ENCODE results near the gene IGF2BP3. TPM values are rescaled to one million over a fixed set of nuclear protein-coding genes. Genes with fewer than 3 reads are reported as not detected.

The IGF2BP3 gene
- total and polyA plus RNA-seq, 7 experiments from 2014 or later: 0.13 to 1.8 (median 0.80) TPM; not detected in 1

- Histone ChIP-seq H3K27ac (ENCODE audit: low read depth, low read length) (no peak overlapping the region), H3K27me3 (ENCODE audit: control insufficient read depth in 2 of 2, insufficient read depth in 2 of 2, low read length in 2 of 2) (no peaks in the 10 kb centered on the region), H3K4me1 (ENCODE audit: control insufficient read depth in 2 of 2, insufficient read depth in 2 of 2, low read length in 2 of 2) (no peaks in the 10 kb centered on the region), H3K36me3 (ENCODE audit: control insufficient read depth in 2 of 3, insufficient read depth in 3 of 3, low read length in 3 of 3) (no peaks in the 10 kb centered on the region), H3K9me3 (ENCODE audit: control insufficient read depth in 2 of 3, low read length in 3 of 3) (no peaks in the 10 kb centered on the region), H3K4me3 (ENCODE audit: low read length) (no peak overlapping the region)
- DNase-seq: no peak
- ChIA-PET CTCF (no interaction called here), POLR2A (no interaction called here)
- Mint-ChIP-seq H3K9me3 (peaks cover 0 to 5% (median 0%) of the 10 kb centered on the region in 11 donors), H3K4me3 (no peak overlapping the region), H3K36me3 (no peaks in the 10 kb centered on the region), H3K27ac (no peak overlapping the region), H3K27me3 (peaks cover 0 to 4% (median 0%) of the 10 kb centered on the region in 5 donors), H3K4me1 (no peaks in the 10 kb centered on the region)
- intact Hi-C loops (cut with micrococcal nuclease): no loop called here
- no peak for ATAC-seq
These were observed 75.7 kb downstream of the IGF2BP3 start for GRCh38 chr7:23394488-23395171.

- no peak overlapping the region for H3K27ac Mint-ChIP-seq
- no peaks in the 10 kb centered on the region for H3K36me3 Mint-ChIP-seq
These were observed 76.7 kb downstream of the IGF2BP3 start for GRCh38 chr7:23393636-23394035.

GRCh38 chr7:23389701-23390100 lies 80.6 kb downstream of the IGF2BP3 start:
- Mint-ChIP-seq H3K36me3 (no peaks in the 10 kb centered on the region), H3K27me3 (peaks cover 0 to 15% (median 0%) of the 10 kb centered on the region in 5 donors), H3K27ac (no peak overlapping the region), H3K4me3 (no peak overlapping the region), H3K9me3 (peaks cover 0 to 1% (median 0%) of the 10 kb centered on the region in 11 donors), H3K4me1 (peaks cover 0 to 4% (median 0%) of the 10 kb centered on the region in 7 donors)
- Histone ChIP-seq H3K27me3 (ENCODE audit: control insufficient read depth in 2 of 2, insufficient read depth in 2 of 2, low read length in 2 of 2) (no peaks in the 10 kb centered on the region), H3K4me1 (ENCODE audit: control insufficient read depth in 2 of 2, insufficient read depth in 2 of 2, low read length in 2 of 2) (no peaks in the 10 kb centered on the region), H3K36me3 (ENCODE audit: control insufficient read depth in 2 of 3, insufficient read depth in 3 of 3, low read length in 3 of 3) (no peaks in the 10 kb centered on the region), H3K4me3 (ENCODE audit: low read length) (no peak overlapping the region), H3K9me3 (ENCODE audit: control insufficient read depth in 2 of 3, low read length in 3 of 3) (no peaks in the 10 kb centered on the region), H3K27ac (ENCODE audit: low read depth, low read length) (no peak overlapping the region)
- ChIA-PET CTCF (interaction anchor here (0.6 kb wide), 1 partner anchor 25 kb away, joined by 3 read pairs; no protein-coding TSS in a partner anchor), POLR2A (no interaction called here)
- no peak for ATAC-seq
- intact Hi-C loops (cut with micrococcal nuclease): no loop called here
- no peak for DNase-seq

More at GRCh38 chr7:23393636-23394035, 76.7 kb downstream of the IGF2BP3 start:
- ChIA-PET CTCF (no interaction called here), POLR2A (no interaction called here)
- no peaks in the 10 kb centered on the region for H3K4me1 ChIP-seq (ENCODE audit: control insufficient read depth in 2 of 2, insufficient read depth in 2 of 2, low read length in 2 of 2)
- intact Hi-C loops (cut with micrococcal nuclease): no loop called here
- no peaks in the 10 kb centered on the region for H3K36me3 ChIP-seq (ENCODE audit: control insufficient read depth in 2 of 3, insufficient read depth in 3 of 3, low read length in 3 of 3)
- no peaks in the 10 kb centered on the region for H3K27me3 ChIP-seq (ENCODE audit: control insufficient read depth in 2 of 2, insufficient read depth in 2 of 2, low read length in 2 of 2)
- H3K9me3 ChIP-seq (ENCODE audit: control insufficient read depth in 2 of 3, low read length in 3 of 3): no peaks in the 10 kb centered on the region
- H3K4me1 Mint-ChIP-seq: no peaks in the 10 kb centered on the region
- DNase-seq (no peak), ATAC-seq (no peak)
- no peak overlapping the region for H3K4me3 ChIP-seq (ENCODE audit: low read length)
- no peak overlapping the region for H3K4me3 Mint-ChIP-seq
- H3K27me3 Mint-ChIP-seq: peaks cover 0 to 4% (median 0%) of the 10 kb centered on the region in 5 donors
- no peak overlapping the region for H3K27ac ChIP-seq (ENCODE audit: low read depth, low read length)
- H3K9me3 Mint-ChIP-seq: peaks cover 0 to 5% (median 0%) of the 10 kb centered on the region in 11 donors

- H3K27ac Mint-ChIP-seq: no peak overlapping the region
- H3K27me3 Mint-ChIP-seq: peaks cover 0 to 13% (median 0%) of the 10 kb centered on the region in 5 donors
These were observed 82.7 kb downstream of the IGF2BP3 start for GRCh38 chr7:23387583-23387982.

GRCh38 chr7:23385140-23385539 lies 85.2 kb downstream of the IGF2BP3 start:
- Mint-ChIP-seq H3K4me3 (no peak overlapping the region), H3K9me3 (peaks cover 0 to 1% (median 0%) of the 10 kb centered on the region in 11 donors), H3K27ac (no peak overlapping the region), H3K4me1 (peaks cover 0 to 21% (median 0%) of the 10 kb centered on the region in 7 donors), H3K36me3 (peaks cover 0 to 3% (median 0%) of the 10 kb centered on the region in 5 donors), H3K27me3 (peaks cover 0 to 17% (median 4%) of the 10 kb centered on the region in 5 donors)
- intact Hi-C loops (cut with micrococcal nuclease): no loop called here
- Histone ChIP-seq H3K4me1 (ENCODE audit: control insufficient read depth in 2 of 2, insufficient read depth in 2 of 2, low read length in 2 of 2) (no peaks in the 10 kb centered on the region), H3K27ac (ENCODE audit: low read depth, low read length) (no peak overlapping the region), H3K9me3 (ENCODE audit: control insufficient read depth in 2 of 3, low read length in 3 of 3) (no peaks in the 10 kb centered on the region), H3K4me3 (ENCODE audit: low read length) (no peak overlapping the region), H3K27me3 (ENCODE audit: control insufficient read depth in 2 of 2, insufficient read depth in 2 of 2, low read length in 2 of 2) (no peaks in the 10 kb centered on the region), H3K36me3 (ENCODE audit: control insufficient read depth in 2 of 3, insufficient read depth in 3 of 3, low read length in 3 of 3) (no peaks in the 10 kb centered on the region)
- ATAC-seq (no peak), DNase-seq (no peak)
- ChIA-PET POLR2A (no interaction called here), CTCF (interaction anchor here (0.6 kb wide), 1 partner anchor 330 kb away, joined by 3 read pairs; no protein-coding TSS in a partner anchor)

More at GRCh38 chr7:23387583-23387982, 82.7 kb downstream of the IGF2BP3 start:
- DNase-seq (no peak), ATAC-seq (no peak)
- Histone ChIP-seq H3K27me3 (ENCODE audit: control insufficient read depth in 2 of 2, insufficient read depth in 2 of 2, low read length in 2 of 2) (no peaks in the 10 kb centered on the region), H3K27ac (ENCODE audit: low read depth, low read length) (no peak overlapping the region), H3K36me3 (ENCODE audit: control insufficient read depth in 2 of 3, insufficient read depth in 3 of 3, low read length in 3 of 3) (no peaks in the 10 kb centered on the region), H3K4me3 (ENCODE audit: low read length) (no peak overlapping the region), H3K4me1 (ENCODE audit: control insufficient read depth in 2 of 2, insufficient read depth in 2 of 2, low read length in 2 of 2) (no peaks in the 10 kb centered on the region), H3K9me3 (ENCODE audit: control insufficient read depth in 2 of 3, low read length in 3 of 3) (no peaks in the 10 kb centered on the region)
- POLR2A ChIA-PET: no interaction called here
- CTCF ChIA-PET: no interaction called here
- Mint-ChIP-seq H3K4me3 (no peak overlapping the region), H3K9me3 (peaks cover 0 to 1% (median 0%) of the 10 kb centered on the region in 11 donors), H3K36me3 (no peaks in the 10 kb centered on the region), H3K4me1 (peaks cover 0 to 10% (median 0%) of the 10 kb centered on the region in 7 donors)
- intact Hi-C loops (cut with micrococcal nuclease): no loop called here

- ChIA-PET POLR2A (interaction anchor here (0.6 kb wide), 1 partner anchor 100 kb away, joined by 8 read pairs; no protein-coding TSS in a partner anchor), CTCF (no interaction called here)
- ATAC-seq (no peak), DNase-seq (no peak)
- H3K36me3 ChIP-seq (ENCODE audit: control insufficient read depth in 2 of 3, insufficient read depth in 3 of 3, low read length in 3 of 3): no peaks in the 10 kb centered on the region
- no peaks in the 10 kb centered on the region for H3K9me3 ChIP-seq (ENCODE audit: control insufficient read depth in 2 of 3, low read length in 3 of 3)
- H3K4me3 ChIP-seq (ENCODE audit: low read length): no peak overlapping the region
- H3K36me3 Mint-ChIP-seq: peaks cover 0 to 3% (median 0%) of the 10 kb centered on the region in 5 donors
- no peak overlapping the region for H3K27ac Mint-ChIP-seq
- no peaks in the 10 kb centered on the region for H3K4me1 ChIP-seq (ENCODE audit: control insufficient read depth in 2 of 2, insufficient read depth in 2 of 2, low read length in 2 of 2)
- H3K4me3 Mint-ChIP-seq: no peak overlapping the region
- peaks cover 0 to 1% (median 0%) of the 10 kb centered on the region in 11 donors for H3K9me3 Mint-ChIP-seq
- peaks cover 0 to 17% (median 4%) of the 10 kb centered on the region in 5 donors for H3K27me3 Mint-ChIP-seq
- no peaks in the 10 kb centered on the region for H3K27me3 ChIP-seq (ENCODE audit: control insufficient read depth in 2 of 2, insufficient read depth in 2 of 2, low read length in 2 of 2)
- no peak overlapping the region for H3K27ac ChIP-seq (ENCODE audit: low read depth, low read length)
- H3K4me1 Mint-ChIP-seq: peaks cover 0 to 21% (median 0%) of the 10 kb centered on the region in 7 donors
- intact Hi-C loops (cut with micrococcal nuclease): no loop called here
These were observed 87.1 kb downstream of the IGF2BP3 start for GRCh38 chr7:23383225-23383624.
